Measurements from ENCODE around the gene ANKMY1.

The ANKMY1 gene

DNA sequence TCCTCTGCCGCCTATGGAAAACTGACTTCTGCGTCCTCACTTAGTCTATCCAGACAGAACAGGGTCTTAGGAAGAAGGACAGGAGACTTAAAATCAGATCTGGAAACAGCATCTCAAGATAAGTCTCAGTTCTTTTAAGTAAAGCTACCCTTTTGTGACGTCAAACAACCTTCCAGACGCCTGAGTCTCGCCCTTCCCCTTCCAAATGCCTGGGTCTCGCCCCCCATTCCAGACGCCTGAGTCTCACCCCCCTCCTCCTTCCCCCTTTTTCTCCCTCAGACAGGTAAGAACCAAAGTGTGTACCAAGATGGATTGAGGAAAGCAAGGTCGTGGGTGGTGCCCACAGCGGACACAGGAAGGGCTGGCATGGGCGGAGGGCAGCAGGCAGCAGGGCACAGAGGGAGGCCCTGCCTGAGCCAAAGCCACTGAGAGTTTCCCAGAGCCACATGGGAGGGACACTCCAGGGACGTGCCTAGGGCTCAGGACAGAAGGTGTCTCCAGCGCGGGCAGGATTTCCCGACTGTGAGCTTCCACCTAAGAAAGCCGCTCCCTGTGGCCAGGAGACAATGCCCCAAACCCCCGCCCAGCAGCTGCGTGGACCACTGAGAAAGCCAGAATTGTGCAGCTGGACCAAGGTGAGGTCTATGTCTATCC lies 51.3 kb downstream of the ANKMY1 start:
- H3K9me3 ChIP-seq (ENCODE audit: insufficient read depth, low read length): no peaks in the 10 kb centered on the region
- no peaks in the 10 kb centered on the region for H3K36me3 ChIP-seq (ENCODE audit: low read length)
- H4K20me1 ChIP-seq (ENCODE audit: low read depth, low read length): no peaks in the 10 kb centered on the region
- no peaks in the 10 kb centered on the region for H3K9me2 ChIP-seq (replicated peaks; ENCODE audit: insufficient read depth, low read length)
- no peaks in the 10 kb centered on the region for H3K79me2 ChIP-seq (ENCODE audit: insufficient read depth, low read length)
- H3K4me2 ChIP-seq (ENCODE audit: low read depth, low read length, poor library complexity, severe bottlenecking): no peak overlapping the region
- TF ChIP-seq, protein P1, sequence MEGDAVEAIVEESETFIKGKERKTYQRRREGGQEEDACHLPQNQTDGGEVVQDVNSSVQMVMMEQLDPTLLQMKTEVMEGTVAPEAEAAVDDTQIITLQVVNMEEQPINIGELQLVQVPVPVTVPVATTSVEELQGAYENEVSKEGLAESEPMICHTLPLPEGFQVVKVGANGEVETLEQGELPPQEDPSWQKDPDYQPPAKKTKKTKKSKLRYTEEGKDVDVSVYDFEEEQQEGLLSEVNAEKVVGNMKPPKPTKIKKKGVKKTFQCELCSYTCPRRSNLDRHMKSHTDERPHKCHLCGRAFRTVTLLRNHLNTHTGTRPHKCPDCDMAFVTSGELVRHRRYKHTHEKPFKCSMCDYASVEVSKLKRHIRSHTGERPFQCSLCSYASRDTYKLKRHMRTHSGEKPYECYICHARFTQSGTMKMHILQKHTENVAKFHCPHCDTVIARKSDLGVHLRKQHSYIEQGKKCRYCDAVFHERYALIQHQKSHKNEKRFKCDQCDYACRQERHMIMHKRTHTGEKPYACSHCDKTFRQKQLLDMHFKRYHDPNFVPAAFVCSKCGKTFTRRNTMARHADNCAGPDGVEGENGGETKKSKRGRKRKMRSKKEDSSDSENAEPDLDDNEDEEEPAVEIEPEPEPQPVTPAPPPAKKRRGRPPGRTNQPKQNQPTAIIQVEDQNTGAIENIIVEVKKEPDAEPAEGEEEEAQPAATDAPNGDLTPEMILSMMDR (IDR thresholded peaks at IDR 0.05; ENCODE audit: insufficient read depth, low read length, poor library complexity, severe bottlenecking): no peak
- TF ChIP-seq EZH2phosphoT487 (conservative IDR thresholded peaks at IDR 0.05; ENCODE audit: low read length): no peak
- H3K9ac ChIP-seq (ENCODE audit: low read length): no peak overlapping the region
- H3F3A ChIP-seq (ENCODE audit: insufficient read depth): no peaks in the 10 kb centered on the region
- H3K4me3 ChIP-seq (ENCODE audit: insufficient read depth, low read length, poor library complexity, severe bottlenecking): no peak overlapping the region
- H2AFZ ChIP-seq (ENCODE audit: low read depth, low read length, severe bottlenecking): no peak overlapping the region
- no peak overlapping the region for H3K27ac ChIP-seq (ENCODE audit: low read depth, low read length)
- H3K27me3 ChIP-seq (ENCODE audit: low read length): no peaks in the 10 kb centered on the region

DNA sequence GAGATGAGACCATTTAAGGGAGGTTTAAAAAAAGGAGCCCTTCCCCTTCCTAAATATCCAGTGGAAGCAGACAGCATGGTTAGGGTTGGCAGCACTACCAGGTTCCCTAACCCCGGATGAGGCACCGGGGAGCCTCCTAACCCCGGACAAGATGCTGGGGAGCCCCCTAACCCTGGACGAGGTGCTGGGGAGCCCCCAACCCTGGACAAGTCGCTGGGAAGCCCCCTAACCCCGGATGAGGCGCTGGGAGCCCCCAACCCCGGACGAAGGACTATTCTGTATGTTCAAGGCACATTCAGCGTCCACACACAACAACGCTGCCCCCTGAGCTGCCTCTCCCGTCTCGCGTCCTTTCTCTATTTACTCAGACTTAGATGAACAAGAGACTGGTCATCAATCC lies 51.9 kb downstream of the ANKMY1 start:
- no peak overlapping the region for H3K27ac ChIP-seq (ENCODE audit: low read depth, low read length)
- no peak overlapping the region for H3K4me2 ChIP-seq (ENCODE audit: low read depth, low read length, poor library complexity, severe bottlenecking)
- H3K36me3 ChIP-seq (ENCODE audit: low read length): no peaks in the 10 kb centered on the region
- no peaks in the 10 kb centered on the region for H4K20me1 ChIP-seq (ENCODE audit: low read depth, low read length)
- TF ChIP-seq EZH2phosphoT487 (conservative IDR thresholded peaks at IDR 0.05; ENCODE audit: low read length): no peak
- TF ChIP-seq, protein P1 (IDR thresholded peaks at IDR 0.05; ENCODE audit: insufficient read depth, low read length, poor library complexity, severe bottlenecking): no peak
- no peaks in the 10 kb centered on the region for H3K9me3 ChIP-seq (ENCODE audit: insufficient read depth, low read length)
- no peaks in the 10 kb centered on the region for H3F3A ChIP-seq (ENCODE audit: insufficient read depth)
- no peaks in the 10 kb centered on the region for H3K27me3 ChIP-seq (ENCODE audit: low read length)
- no peak overlapping the region for H3K4me3 ChIP-seq (ENCODE audit: insufficient read depth, low read length, poor library complexity, severe bottlenecking)
- H3K9me2 ChIP-seq (replicated peaks; ENCODE audit: insufficient read depth, low read length): no peaks in the 10 kb centered on the region
- no peak overlapping the region for H2AFZ ChIP-seq (ENCODE audit: low read depth, low read length, severe bottlenecking)
- H3K9ac ChIP-seq (ENCODE audit: low read length): no peak overlapping the region
- H3K79me2 ChIP-seq (ENCODE audit: insufficient read depth, low read length): no peaks in the 10 kb centered on the region

DNA sequence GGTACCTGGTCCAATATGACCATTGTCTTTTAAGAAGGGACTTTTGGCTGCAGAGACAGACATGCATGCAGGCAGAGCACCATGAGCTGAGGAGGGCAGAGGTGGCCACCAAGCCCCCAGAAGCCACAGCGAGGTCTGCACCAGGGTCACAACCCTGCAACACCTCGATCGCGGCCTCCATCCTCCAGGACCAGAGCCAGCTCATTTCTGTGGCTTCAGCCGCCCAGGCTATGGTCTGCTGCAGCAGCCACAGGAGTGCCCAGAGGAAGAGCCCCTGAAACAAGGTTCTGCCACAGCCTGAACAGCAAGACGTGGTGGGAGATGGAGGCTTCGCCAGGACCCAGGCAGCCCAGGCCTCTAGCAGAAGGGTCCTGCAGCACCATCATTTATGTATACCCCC lies 53.9 kb downstream of the ANKMY1 start:
- Histone ChIP-seq H3F3A (ENCODE audit: insufficient read depth) (no peaks in the 10 kb centered on the region), H3K27me3 (ENCODE audit: low read length) (no peaks in the 10 kb centered on the region), H3K27ac (ENCODE audit: low read depth, low read length) (no peak overlapping the region), H2AFZ (ENCODE audit: low read depth, low read length, severe bottlenecking) (no peak overlapping the region), H3K9me3 (ENCODE audit: insufficient read depth, low read length) (no peaks in the 10 kb centered on the region), H4K20me1 (ENCODE audit: low read depth, low read length) (no peaks in the 10 kb centered on the region), H3K79me2 (ENCODE audit: insufficient read depth, low read length) (no peaks in the 10 kb centered on the region), H3K36me3 (ENCODE audit: low read length) (no peaks in the 10 kb centered on the region), H3K9ac (ENCODE audit: low read length) (no peak overlapping the region), H3K9me2 (replicated peaks; ENCODE audit: insufficient read depth, low read length) (no peaks in the 10 kb centered on the region), H3K4me3 (ENCODE audit: insufficient read depth, low read length, poor library complexity, severe bottlenecking) (no peak overlapping the region), H3K4me2 (ENCODE audit: low read depth, low read length, poor library complexity, severe bottlenecking) (no peak overlapping the region)
- TF ChIP-seq, protein P1 (IDR thresholded peaks at IDR 0.05; ENCODE audit: insufficient read depth, low read length, poor library complexity, severe bottlenecking): no peak
- no peak for TF ChIP-seq EZH2phosphoT487 (conservative IDR thresholded peaks at IDR 0.05; ENCODE audit: low read length)

All from SU-DHL-6 (cell line).